GM18502 (cell line): Measurements from ENCODE around the gene RPL36AL.
"Not testable (repeated sequence)": the region's sequence is repeated elsewhere in the genome, so short reads cannot be mapped to it uniquely, and the experiment has no call there.

ENCODE experiments used
- ATAC-seq: cut with Tn5 transposase; IDR thresholded peaks from one replicate; pipeline ENCODE4 v1.9.1; 2021; ENCODE audit warnings: mild to moderate bottlenecking; ENCODE audit not compliant: unreplicated experiment, poor library complexity

Gene RPL36AL

DNA sequence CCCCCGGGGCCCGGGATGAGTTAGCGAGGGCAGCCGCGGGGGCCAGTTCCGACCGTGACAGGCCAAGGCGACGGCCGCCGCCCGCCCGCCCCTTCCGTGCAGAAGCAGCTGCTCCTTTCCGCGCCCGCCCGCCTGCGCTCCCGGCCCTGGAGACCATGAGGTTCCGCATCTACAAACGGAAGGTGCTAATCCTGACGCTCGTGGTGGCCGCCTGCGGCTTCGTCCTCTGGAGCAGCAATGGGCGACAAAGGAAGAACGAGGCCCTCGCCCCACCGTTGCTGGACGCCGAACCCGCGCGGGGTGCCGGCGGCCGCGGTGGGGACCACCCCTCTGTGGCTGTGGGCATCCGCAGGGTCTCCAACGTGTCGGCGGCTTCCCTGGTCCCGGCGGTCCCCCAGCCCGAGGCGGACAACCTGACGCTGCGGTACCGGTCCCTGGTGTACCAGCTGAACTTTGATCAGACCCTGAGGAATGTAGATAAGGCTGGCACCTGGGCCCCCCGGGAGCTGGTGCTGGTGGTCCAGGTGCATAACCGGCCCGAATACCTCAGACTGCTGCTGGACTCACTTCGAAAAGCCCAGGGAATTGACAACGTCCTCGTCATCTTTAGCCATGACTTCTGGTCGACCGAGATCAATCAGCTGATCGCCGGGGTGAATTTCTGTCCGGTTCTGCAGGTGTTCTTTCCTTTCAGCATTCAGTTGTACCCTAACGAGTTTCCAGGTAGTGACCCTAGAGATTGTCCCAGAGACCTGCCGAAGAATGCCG is 872 bp upstream of the RPL36AL start:
- ATAC-seq, result peak; percentile 25

DNA sequence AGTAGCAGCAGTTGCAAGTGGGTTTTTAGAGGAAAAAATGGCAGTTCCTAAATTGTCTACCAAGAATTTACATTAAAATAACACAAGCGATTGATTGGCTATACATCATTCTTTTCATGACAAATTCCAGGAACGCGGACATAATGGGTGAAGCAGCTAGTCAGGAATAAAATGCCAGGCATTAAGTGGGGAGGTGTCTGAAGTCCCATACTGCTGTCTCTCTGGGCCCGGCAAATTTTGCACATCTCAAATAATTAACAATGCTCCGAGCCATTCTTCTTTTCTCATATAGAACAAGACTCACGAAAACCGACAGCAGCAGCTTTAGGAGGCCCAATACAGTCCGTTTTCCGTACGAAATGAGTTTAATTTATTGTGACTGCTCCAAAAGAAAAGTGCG is 696 bp downstream of the RPL36AL start:
- ATAC-seq, result no peak

DNA sequence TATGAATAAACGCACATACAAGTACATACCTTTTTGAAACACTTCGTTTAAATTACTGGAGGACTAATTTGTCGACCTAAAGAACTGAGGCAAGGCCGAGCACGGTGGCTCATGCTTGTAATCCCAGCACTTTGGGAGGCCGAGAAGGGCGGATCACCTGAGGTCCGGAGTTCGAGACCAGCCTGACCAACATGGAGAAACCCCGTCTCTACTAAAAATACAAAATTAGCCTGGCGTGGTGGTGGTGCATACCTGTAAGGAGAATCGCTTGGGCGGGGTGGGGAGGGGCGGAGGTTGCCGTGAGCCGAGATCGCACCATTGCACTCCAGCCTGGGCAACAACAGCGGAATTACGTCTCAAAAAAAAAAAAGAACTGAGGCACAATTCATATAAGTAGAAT is 1.2 kb downstream of the RPL36AL start:
- not testable (repeated sequence) for ATAC-seq

DNA sequence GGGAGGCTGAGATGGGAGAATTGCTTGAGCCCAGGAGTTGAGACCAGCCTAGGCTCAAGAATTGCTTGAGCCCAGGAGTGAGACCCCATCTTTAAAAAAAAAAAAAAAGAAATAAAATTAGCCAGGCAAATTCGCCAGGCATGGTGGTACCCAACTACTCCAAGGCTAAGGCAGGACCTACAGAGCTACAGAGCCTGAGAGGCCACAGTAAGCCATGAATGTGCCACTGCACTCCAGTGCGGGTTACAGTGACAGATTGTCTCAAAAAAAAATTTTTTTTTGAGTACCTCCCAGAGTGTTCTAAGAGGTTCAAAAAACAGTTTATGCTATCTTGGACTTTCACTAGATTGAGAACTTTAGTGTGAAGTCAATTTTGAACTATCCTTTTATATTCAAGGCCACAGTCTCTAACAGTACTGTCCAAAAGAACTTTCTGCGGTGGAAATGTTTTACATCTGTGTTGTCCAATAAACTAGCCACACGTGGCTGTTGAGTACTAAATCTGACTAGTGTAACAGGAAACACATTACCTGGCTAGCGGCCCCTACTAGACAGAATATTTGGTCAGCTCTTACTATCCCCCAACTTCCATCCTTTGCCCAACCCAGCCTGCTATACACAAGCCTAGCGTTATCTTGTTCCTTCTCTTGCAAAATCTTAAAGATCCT is 2.4 kb downstream of the RPL36AL start:
- no peak for ATAC-seq

DNA sequence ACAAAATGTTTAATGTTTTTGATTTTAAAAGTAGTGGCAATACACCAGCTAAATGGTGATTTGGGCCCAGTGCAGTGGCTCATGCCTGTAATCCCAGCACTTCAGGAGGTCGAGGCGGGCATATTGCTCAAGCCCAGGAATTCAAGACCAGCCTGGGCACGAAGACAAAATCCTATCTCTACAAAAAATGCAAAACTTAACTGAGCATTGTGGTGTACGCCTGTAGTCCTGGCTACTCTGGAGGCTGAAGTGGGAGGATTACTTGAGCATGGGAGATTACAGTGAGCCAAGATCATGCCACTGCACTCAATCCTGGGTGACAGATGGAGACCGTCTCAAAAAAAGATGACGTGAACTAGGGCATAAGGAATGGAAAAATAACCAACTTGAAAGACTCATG is 4.7 kb downstream of the RPL36AL start:
- no peak for ATAC-seq

DNA sequence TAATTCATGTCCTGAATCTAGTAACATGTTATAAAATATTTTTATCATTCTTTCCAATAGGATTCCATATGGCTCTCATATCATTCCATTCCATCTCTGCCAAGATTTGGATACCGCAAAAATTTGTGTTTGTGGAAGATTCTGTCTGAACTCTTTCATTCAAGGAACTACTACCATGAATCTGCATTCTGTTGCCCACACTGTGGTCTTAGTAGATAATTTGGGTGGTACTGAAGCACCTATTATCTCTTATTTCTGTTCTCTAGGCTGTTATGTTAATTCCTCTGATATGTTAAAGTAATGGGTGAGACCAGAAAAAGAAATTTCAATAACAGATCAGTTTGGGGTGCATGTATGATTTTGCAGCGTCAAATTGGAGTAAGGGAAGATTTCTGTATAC is 6.2 kb downstream of the RPL36AL start:
- ATAC-seq, result no peak

DNA sequence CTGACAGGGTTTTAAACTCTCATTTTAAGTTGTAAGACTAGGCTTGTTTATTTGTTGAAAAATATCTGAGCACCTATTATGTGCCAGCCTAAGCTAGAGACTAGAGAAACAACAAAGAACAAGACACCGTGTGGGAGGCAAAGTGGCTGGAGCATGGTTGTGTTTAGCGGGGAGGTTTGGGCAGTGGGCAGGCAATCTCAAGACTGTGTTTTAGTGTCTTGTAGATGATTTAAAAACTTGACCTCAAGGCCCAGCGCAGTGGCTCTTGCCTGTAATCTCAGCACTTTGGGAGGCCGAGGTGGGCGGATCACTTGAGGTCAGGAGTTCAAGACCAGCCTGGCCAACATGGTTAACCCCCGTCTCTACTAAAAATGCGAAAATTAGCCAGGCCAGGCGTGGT is 7.8 kb downstream of the RPL36AL start:
- no peak for ATAC-seq

DNA sequence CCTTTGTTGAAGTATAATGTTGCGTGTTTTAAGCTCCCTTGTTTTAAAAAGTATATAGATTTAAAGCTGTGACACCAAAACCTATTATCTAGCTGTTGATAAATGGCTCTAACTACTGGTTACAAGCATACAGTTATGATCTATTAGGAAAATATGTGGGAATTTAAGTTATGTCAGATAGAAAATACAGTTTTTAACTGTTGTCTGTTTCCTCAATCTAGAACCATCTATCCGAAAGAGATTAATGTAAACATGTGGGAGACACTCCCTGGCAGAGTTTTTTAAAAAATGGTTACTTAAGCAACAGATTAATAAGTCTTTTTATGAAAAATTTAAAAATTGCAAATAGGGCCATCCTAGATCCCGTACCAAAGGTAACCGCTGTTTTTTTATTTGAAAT is 8.2 kb downstream of the RPL36AL start:
- no peak for ATAC-seq

DNA sequence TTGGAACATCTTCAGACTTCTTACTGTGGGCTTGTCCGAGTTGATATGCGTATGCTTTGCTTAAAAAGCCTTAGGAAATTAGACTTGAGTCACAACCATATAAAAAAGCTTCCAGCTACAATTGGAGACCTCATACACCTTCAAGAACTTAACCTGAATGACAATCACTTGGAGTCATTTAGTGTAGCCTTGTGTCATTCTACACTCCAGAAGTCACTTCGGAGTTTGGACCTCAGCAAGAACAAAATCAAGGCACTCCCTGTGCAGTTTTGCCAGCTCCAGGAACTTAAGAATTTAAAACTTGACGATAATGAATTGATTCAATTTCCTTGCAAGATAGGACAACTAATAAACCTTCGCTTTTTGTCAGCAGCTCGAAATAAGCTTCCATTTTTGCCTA is 12.8 kb downstream of the RPL36AL start:
- ATAC-seq, result no peak

DNA sequence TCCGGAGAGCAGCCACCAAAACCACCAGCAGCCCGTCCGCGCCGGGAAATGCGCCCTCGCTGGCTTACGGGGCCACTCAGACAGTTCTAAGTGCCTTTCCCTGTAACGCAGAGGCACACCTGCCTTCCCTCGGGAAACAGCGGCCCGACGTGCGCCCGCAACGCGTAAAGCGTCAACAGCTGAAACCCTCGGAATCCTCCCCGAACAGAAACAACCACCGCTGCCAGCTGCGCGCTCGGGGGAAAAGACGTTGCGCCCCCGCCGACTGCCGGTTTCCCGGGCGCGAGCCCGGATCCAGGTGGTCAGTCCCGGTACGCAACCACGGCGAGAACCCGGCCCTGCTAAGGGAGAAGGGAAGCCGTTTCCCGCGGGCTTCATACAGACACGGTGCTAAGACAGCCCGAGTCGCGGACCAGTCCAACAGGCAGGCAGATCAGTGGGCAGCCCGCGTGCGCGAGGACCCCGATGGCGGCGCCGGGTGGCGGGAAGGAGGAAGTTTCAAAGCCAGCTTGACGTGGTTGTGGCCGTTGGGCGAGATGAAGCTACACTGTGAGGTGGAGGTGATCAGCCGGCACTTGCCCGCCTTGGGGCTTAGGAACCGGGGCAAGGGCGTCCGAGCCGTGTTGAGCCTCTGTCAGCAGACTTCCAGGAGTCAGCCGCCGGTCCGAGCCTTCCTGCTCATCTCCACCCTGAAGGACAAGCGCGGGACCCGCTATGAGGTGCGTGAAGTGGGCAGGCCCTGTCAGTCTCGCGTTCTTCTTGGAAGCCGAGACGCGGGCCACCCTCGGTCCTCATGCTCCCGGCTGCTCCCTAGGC is 21.7 kb downstream of the RPL36AL start, which contains the start of gene LRR1:
Gene LRR1 (plus strand): TSS at position 456 of the 816 bp plus-strand sequence. CDS start 81 bp downstream, at position 537.
- ATAC-seq, result peak; percentile 55

DNA sequence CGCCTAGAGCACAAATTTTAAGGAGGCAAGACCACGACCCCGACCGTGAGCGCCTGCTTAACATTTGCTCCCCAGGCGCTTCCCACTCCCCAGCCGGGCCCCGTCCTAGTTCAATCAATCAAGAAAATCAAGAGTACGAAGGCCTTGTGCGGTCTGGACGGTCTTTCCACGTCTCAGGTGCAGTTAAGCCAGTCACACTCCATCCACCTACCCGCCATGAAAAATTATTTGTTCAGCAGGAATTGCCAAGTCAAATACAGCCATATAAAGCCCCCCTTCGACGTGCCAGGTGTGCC is 22.3 kb downstream of the RPL36AL start:
- ATAC-seq, result no peak

DNA sequence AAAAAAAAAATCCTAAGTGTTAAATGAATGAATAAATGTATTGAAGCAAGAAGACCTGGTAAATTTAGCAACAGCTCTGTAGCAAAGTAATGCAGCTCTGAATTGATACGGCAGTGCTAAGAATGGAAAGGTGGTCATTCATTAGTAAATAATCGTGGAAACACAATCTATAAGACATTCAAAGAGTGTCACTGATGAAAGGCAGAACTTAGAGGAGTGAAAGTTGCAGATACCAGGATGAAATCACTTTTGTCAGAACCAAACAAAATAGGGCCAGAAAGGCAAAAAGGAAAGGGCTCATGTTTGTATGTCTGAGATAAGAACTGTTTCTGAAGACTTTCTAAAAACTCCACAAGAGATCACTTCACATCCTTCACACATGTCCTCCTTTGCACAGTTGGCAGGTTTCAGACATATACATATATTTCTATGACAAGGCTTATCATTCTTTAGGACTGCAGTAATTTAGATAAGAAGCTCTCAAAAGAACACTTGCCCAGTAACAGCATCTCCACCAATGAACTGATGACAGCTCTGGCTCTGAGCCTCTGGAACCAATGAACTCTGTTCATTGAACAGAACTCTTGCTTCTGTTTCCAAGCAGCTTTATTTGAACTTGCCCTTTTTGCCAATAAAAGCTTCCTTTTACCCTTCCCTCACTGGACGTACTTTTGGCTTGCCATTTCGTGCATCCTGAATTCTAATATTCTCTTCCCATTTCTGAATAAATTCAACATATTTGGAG is 25.9 kb downstream of the RPL36AL start:
- ATAC-seq, result no peak

DNA sequence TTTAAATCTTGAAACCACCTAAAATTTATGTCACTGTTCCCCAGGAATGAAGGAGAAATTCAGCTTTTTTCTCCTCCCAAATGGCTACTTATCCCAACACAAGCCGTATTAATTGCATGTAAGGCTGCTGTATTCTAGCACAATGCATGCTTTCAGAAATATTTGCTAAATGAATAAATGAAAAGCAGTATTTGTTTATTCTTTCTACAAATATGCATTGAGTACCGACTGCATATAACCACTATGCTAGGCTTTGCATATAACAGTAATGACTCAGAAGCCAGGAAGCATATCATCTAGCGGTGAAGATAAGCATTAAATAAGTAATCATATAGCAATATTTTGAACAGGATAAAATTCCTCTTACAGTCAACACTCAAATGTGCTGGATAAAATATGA is 27.4 kb downstream of the RPL36AL start:
- ATAC-seq, result no peak

DNA sequence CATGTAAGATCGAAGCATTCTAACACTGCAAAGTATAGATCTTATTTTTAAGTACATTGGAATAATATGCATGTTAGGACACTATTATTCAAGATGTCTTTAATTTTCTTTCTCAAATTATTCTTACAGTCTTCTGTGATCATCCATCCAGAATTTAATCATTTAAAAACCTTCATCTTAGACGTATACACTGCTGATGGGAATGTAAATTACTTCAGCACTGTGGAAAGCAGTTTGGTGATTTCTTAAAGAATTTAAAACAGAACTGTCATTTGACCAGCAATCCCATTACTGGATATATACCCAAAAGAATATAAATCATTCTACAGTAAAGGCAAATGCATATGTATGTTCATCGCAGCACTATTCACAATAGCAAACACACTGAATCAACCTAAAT is 31.0 kb downstream of the RPL36AL start:
- no peak for ATAC-seq

DNA sequence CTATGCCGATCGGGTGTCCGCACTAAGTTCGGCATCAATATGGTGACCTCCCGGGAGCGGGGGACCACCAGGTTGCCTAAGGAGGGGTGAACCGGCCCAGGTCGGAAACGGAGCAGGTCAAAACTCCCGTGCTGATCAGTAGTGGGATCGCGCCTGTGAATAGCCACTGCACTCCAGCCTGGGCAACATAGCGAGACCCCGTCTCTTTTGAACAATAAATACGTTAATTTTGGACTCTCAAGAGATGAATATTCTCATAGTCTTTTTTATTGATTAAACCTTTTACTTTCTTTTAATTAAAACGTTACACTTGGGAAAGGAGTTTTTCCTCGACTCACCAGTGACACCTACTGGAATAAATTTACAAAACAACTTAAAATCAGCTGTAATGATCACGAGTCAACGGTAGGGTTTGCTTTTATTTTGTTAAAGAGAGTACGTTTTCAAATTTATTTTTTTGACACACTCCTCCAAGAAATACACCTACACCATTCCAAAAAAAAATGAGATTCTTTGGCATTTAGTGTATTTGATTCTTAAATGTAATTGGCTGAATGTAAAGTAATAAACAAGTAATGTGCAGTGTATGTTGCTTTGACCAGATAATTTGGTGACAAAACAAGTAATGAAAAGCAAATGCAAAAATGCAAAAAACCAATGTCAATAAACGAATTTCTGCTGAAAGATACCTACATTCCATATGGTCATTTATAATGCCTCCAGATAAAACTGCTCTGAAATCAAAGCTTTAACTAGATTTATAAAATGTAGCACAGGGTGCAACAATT is 33.6 kb downstream of the RPL36AL start:
- ATAC-seq, result peak; percentile 33

DNA sequence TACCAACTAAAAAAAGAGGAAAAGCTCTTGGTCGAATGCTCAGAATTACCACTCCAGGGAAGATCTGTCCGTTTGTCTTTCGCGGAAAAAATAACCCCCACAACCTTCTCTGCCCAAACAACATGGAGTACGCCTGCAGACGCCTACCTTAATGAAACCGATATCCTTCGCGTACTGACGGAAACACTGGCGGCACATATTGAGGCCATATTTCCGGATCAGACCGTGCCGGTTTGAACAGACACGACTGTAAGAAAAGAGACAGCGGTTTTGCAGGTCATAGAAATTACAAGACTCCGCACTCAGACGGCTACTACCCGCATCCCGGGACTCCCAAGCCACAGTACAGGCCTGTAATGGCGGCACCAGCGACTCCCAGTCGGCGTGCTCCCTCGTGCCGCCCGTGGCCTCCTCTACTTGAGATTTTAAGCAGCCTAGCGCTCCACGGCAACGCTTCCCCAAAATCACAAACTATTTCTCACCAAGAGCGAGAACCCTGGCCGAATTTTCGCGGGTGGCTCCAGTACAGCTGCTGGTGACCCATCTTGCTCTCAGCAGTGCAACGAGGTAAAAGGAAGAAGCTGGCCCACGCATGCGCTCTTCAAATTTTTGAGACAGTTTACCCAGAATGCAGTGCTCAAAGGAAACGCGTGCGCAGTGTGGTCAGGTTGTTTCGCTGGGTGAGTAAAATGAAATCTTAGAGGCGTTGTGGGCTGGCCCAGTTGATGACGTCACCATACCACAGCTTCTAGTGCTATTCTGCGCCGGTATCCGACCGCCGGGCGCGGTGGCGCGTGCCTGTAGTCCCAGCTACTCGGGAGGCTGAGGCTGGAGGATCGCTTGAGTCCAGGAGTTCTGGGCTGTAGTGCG is 34.4 kb downstream of the RPL36AL start, which contains the start of gene RPS29:
Gene RPS29 (minus strand): TSS at position 578 of the 870 bp plus-strand sequence. CDS start 34 bp downstream, at position 544.
- ATAC-seq, result peak; percentile 84

DNA sequence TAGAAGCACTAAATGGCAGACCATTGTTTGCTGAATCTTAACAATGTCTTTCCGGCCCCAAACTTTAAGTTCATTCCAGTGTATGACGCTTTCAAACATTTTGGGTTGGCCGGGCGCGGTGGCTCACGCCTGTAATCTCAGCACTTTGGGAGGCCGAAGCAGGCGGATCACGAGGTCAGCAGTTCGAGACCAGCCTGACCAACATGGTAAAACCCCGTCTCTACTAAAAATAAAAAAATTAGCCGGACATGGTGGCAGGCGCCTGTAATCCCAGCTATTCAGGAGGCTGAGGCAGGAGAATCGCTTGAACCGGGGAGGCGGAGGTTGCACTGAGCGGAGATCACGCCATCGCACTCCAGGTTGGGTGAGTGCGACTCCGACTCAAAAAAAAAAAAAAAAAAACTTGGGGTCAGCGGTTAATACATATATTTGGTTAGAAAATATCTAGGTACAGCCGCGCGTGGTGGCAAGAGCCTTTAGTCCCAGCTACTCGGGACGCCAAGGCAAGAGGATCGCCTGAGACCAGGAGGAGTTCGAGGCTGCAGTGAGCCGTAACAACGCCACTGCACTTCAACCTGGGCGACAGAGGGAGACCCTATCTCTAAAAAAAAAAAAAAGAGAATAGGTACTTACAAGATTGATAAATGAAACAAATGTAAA is 35.3 kb downstream of the RPL36AL start:
- not testable (repeated sequence) for ATAC-seq

DNA sequence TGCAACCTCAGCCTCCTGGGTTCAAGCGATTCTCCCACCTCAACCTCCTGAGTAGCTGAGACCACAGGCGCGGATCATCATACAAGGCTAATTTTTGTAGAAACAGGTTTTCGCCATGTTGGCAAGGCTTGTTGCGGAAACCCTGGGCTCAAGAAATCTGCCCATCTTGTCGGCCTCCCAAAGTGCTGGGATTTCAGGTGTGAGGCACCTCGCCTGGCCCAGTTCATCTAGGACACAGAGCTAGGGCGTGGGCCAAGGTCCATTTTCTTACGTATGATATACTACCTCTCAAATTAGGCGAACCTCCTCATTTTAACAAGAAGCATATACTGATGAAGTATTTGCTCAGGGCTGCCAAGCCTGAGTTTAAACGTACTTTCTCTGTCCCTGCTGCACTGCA is 36.4 kb downstream of the RPL36AL start:
- no peak for ATAC-seq
